ENCODE measurements around the gene SLC6A19. TPM values are rescaled to one million over a fixed set of nuclear protein-coding genes. Genes with fewer than 3 reads are reported as not detected.

SLC6A19 gene
- total RNA-seq, 2 donors from 2014 or later: not detected

- Mint-ChIP-seq H3K27ac (no peak overlapping the region), H3K4me3 (no peak overlapping the region), H3K27me3 (ENCODE audit: low read depth) (no peaks in the 10 kb centered on the region), H3K36me3 (ENCODE audit: insufficient read depth in 2 of 2) (no peaks in the 10 kb centered on the region), H3K4me1 (ENCODE audit: low read depth) (no peaks in the 10 kb centered on the region), H3K9me3 (no peaks in the 10 kb centered on the region)
- ATAC-seq (replicated peaks in 1 of 2): no peak
- DNase-seq: no peak
Observed at GRCh38 chr5:1206521-1207412, 5.4 kb downstream of the SLC6A19 start.

GRCh38 chr5:1207555-1207954, 6.2 kb downstream of the SLC6A19 start:
- no peaks in the 10 kb centered on the region for H3K9me3 Mint-ChIP-seq
- no peaks in the 10 kb centered on the region for H3K27me3 Mint-ChIP-seq (ENCODE audit: low read depth)
- no peak overlapping the region for H3K27ac Mint-ChIP-seq
- ATAC-seq (replicated peaks in 1 of 2): no peak
- H3K36me3 Mint-ChIP-seq (ENCODE audit: insufficient read depth in 2 of 2): no peaks in the 10 kb centered on the region
- DNase-seq: no peak
- no peaks in the 10 kb centered on the region for H3K4me1 Mint-ChIP-seq (ENCODE audit: low read depth)
- H3K4me3 Mint-ChIP-seq: no peak overlapping the region

GRCh38 chr5:1208221-1208742, 6.9 kb downstream of the SLC6A19 start:
- no peaks in the 10 kb centered on the region for H3K9me3 Mint-ChIP-seq
- H3K4me3 Mint-ChIP-seq: no peak overlapping the region
- H3K27ac Mint-ChIP-seq: no peak overlapping the region
- no peaks in the 10 kb centered on the region for H3K36me3 Mint-ChIP-seq (ENCODE audit: insufficient read depth in 2 of 2)
- H3K27me3 Mint-ChIP-seq (ENCODE audit: low read depth): no peaks in the 10 kb centered on the region
- H3K4me1 Mint-ChIP-seq (ENCODE audit: low read depth): no peaks in the 10 kb centered on the region
- ATAC-seq (replicated peaks in 1 of 2): no peak
- DNase-seq: no peak

- DNase-seq: no peak
- Mint-ChIP-seq H3K9me3 (no peaks in the 10 kb centered on the region), H3K4me1 (ENCODE audit: low read depth) (no peaks in the 10 kb centered on the region), H3K4me3 (no peak overlapping the region), H3K27me3 (ENCODE audit: low read depth) (no peaks in the 10 kb centered on the region), H3K36me3 (ENCODE audit: insufficient read depth in 2 of 2) (no peaks in the 10 kb centered on the region), H3K27ac (no peak overlapping the region)
- ATAC-seq (replicated peaks in 1 of 2): no peak
Observed at GRCh38 chr5:1208743-1209488, 7.5 kb downstream of the SLC6A19 start.

GRCh38 chr5:1209489-1209852, 8.1 kb downstream of the SLC6A19 start:
- ATAC-seq (replicated peaks in 1 of 2): no peak
- H3K27ac Mint-ChIP-seq: no peak overlapping the region

GRCh38 chr5:1209896-1210776, 8.7 kb downstream of the SLC6A19 start:
- H3K27me3 Mint-ChIP-seq (ENCODE audit: low read depth): no peaks in the 10 kb centered on the region
- ATAC-seq (replicated peaks in 1 of 2) (no peak), DNase-seq (no peak)
- no peak overlapping the region for H3K4me3 Mint-ChIP-seq
- H3K9me3 Mint-ChIP-seq: no peaks in the 10 kb centered on the region
- no peaks in the 10 kb centered on the region for H3K4me1 Mint-ChIP-seq (ENCODE audit: low read depth)
- H3K36me3 Mint-ChIP-seq (ENCODE audit: insufficient read depth in 2 of 2): no peaks in the 10 kb centered on the region
- H3K27ac Mint-ChIP-seq: no peak overlapping the region

More at GRCh38 chr5:1209489-1209852, 8.1 kb downstream of the SLC6A19 start:
- no peaks in the 10 kb centered on the region for H3K4me1 Mint-ChIP-seq (ENCODE audit: low read depth)
- H3K36me3 Mint-ChIP-seq (ENCODE audit: insufficient read depth in 2 of 2): no peaks in the 10 kb centered on the region
- H3K4me3 Mint-ChIP-seq: no peak overlapping the region
- H3K9me3 Mint-ChIP-seq: no peaks in the 10 kb centered on the region
- no peaks in the 10 kb centered on the region for H3K27me3 Mint-ChIP-seq (ENCODE audit: low read depth)
- DNase-seq: no peak

GRCh38 chr5:1210832-1211251, 9.4 kb downstream of the SLC6A19 start:
- H3K27me3 Mint-ChIP-seq (ENCODE audit: low read depth): no peaks in the 10 kb centered on the region
- H3K36me3 Mint-ChIP-seq (ENCODE audit: insufficient read depth in 2 of 2): no peaks in the 10 kb centered on the region
- no peaks in the 10 kb centered on the region for H3K9me3 Mint-ChIP-seq
- no peak overlapping the region for H3K4me3 Mint-ChIP-seq
- no peak overlapping the region for H3K27ac Mint-ChIP-seq
- DNase-seq (no peak), ATAC-seq (replicated peaks in 1 of 2) (no peak)
- no peaks in the 10 kb centered on the region for H3K4me1 Mint-ChIP-seq (ENCODE audit: low read depth)

- ATAC-seq (replicated peaks in 1 of 2) (no peak), DNase-seq (no peak)
- Mint-ChIP-seq H3K27me3 (ENCODE audit: low read depth) (no peaks in the 10 kb centered on the region), H3K36me3 (ENCODE audit: insufficient read depth in 2 of 2) (no peaks in the 10 kb centered on the region), H3K27ac (no peak overlapping the region), H3K4me1 (ENCODE audit: low read depth) (no peaks in the 10 kb centered on the region), H3K9me3 (no peaks in the 10 kb centered on the region), H3K4me3 (no peak overlapping the region)
Observed at GRCh38 chr5:1211701-1212100, 10.3 kb downstream of the SLC6A19 start.

- H3K36me3 Mint-ChIP-seq (ENCODE audit: insufficient read depth in 2 of 2): no peaks in the 10 kb centered on the region
- no peak for DNase-seq
- H3K27ac Mint-ChIP-seq: no peak overlapping the region
Observed at GRCh38 chr5:1212271-1212670, 10.9 kb downstream of the SLC6A19 start.

GRCh38 chr5:1212881-1213280, 11.5 kb downstream of the SLC6A19 start:
- Mint-ChIP-seq H3K27me3 (ENCODE audit: low read depth) (no peaks in the 10 kb centered on the region), H3K27ac (no peak overlapping the region), H3K9me3 (no peaks in the 10 kb centered on the region), H3K4me1 (ENCODE audit: low read depth) (no peaks in the 10 kb centered on the region), H3K36me3 (ENCODE audit: insufficient read depth in 2 of 2) (no peaks in the 10 kb centered on the region), H3K4me3 (no peak overlapping the region)
- ATAC-seq (replicated peaks in 1 of 2) (no peak), DNase-seq (no peak)

More at GRCh38 chr5:1212271-1212670, 10.9 kb downstream of the SLC6A19 start:
- H3K4me3 Mint-ChIP-seq: no peak overlapping the region
- no peaks in the 10 kb centered on the region for H3K27me3 Mint-ChIP-seq (ENCODE audit: low read depth)
- no peak for ATAC-seq (replicated peaks in 1 of 2)
- H3K4me1 Mint-ChIP-seq (ENCODE audit: low read depth): no peaks in the 10 kb centered on the region
- no peaks in the 10 kb centered on the region for H3K9me3 Mint-ChIP-seq

- ATAC-seq (replicated peaks in 1 of 2): no peak
- H3K9me3 Mint-ChIP-seq: no peaks in the 10 kb centered on the region
- H3K4me3 Mint-ChIP-seq: no peak overlapping the region
- no peaks in the 10 kb centered on the region for H3K36me3 Mint-ChIP-seq (ENCODE audit: insufficient read depth in 2 of 2)
- DNase-seq: no peak
- H3K27ac Mint-ChIP-seq: no peak overlapping the region
- no peaks in the 10 kb centered on the region for H3K27me3 Mint-ChIP-seq (ENCODE audit: low read depth)
- no peaks in the 10 kb centered on the region for H3K4me1 Mint-ChIP-seq (ENCODE audit: low read depth)
Observed at GRCh38 chr5:1213508-1214162, 12.2 kb downstream of the SLC6A19 start.

GRCh38 chr5:1214163-1214935, 13.0 kb downstream of the SLC6A19 start:
- H3K36me3 Mint-ChIP-seq (ENCODE audit: insufficient read depth in 2 of 2): no peaks in the 10 kb centered on the region
- no peak overlapping the region for H3K4me3 Mint-ChIP-seq
- no peaks in the 10 kb centered on the region for H3K9me3 Mint-ChIP-seq
- no peak for ATAC-seq (replicated peaks in 1 of 2)
- no peaks in the 10 kb centered on the region for H3K4me1 Mint-ChIP-seq (ENCODE audit: low read depth)
- DNase-seq: no peak
- no peaks in the 10 kb centered on the region for H3K27me3 Mint-ChIP-seq (ENCODE audit: low read depth)
- no peak overlapping the region for H3K27ac Mint-ChIP-seq
